Activated T-helper 1 cell treated with anti-CD3 and anti-CD28 coated beads, Interleukin-2, amount 50 U/mL, for 16 hours (primary cell): ENCODE data around the gene FSTL5.

Experiments used
- DNase-seq, 2 donors: peaks; one replicate each; pipeline ENCODE4 v3.0.0-alpha.2; 2020; ENCODE audit warnings: low read depth in 1 of 2, low spot score in 1 of 2

FSTL5 gene

GRCh38 chr4:161714931-161715330 is 448.9 kb downstream of the FSTL5 start:
- no peak for DNase-seq

GRCh38 chr4:161714022-161714751 is 449.6 kb downstream of the FSTL5 start:
- DNase-seq, result no peak

GRCh38 chr4:161704653-161705052 is 459.1 kb downstream of the FSTL5 start:
- no peak for DNase-seq

GRCh38 chr4:161704040-161704439 is 459.8 kb downstream of the FSTL5 start:
- no peak for DNase-seq

GRCh38 chr4:161702287-161702686 is 461.5 kb downstream of the FSTL5 start:
- DNase-seq, result no peak

GRCh38 chr4:161696944-161697343 is 466.9 kb downstream of the FSTL5 start:
- DNase-seq, result no peak

GRCh38 chr4:161680146-161680545 is 483.7 kb downstream of the FSTL5 start:
- no peak for DNase-seq

- DNase-seq, result no peak
These were observed 499.1 kb downstream of the FSTL5 start for GRCh38 chr4:161664740-161665139.

- no peak for DNase-seq
These were observed 500.0 kb downstream of the FSTL5 start for GRCh38 chr4:161663844-161664243.

GRCh38 chr4:161658676-161659075 is 505.1 kb downstream of the FSTL5 start:
- no peak for DNase-seq

- DNase-seq, result no peak
These were observed 506.2 kb downstream of the FSTL5 start for GRCh38 chr4:161657616-161658015.

- DNase-seq, result no peak
These were observed 507.2 kb downstream of the FSTL5 start for GRCh38 chr4:161656594-161656993.

- no peak for DNase-seq
These were observed 508.7 kb downstream of the FSTL5 start for GRCh38 chr4:161655148-161655547.

- no peak for DNase-seq
These were observed 510.1 kb downstream of the FSTL5 start for GRCh38 chr4:161653697-161654096.

GRCh38 chr4:161651586-161651985 is 512.2 kb downstream of the FSTL5 start:
- no peak for DNase-seq

GRCh38 chr4:161650812-161651211 is 513.0 kb downstream of the FSTL5 start:
- DNase-seq, result no peak

- DNase-seq, result no peak
These were observed 516.0 kb downstream of the FSTL5 start for GRCh38 chr4:161647757-161648156.

- no peak for DNase-seq
These were observed 521.1 kb downstream of the FSTL5 start for GRCh38 chr4:161642708-161643107.

GRCh38 chr4:161629694-161630441 is 533.9 kb downstream of the FSTL5 start:
- DNase-seq, result no peak

- DNase-seq, result no peak
These were observed 559.1 kb downstream of the FSTL5 start for GRCh38 chr4:161604516-161605300.

- DNase-seq, result no peak
These were observed 562.8 kb downstream of the FSTL5 start for GRCh38 chr4:161601011-161601410.

GRCh38 chr4:161595230-161595771 is 568.5 kb downstream of the FSTL5 start:
- DNase-seq, result no peak
